HepG2 (cell line): ENCODE data around the gene RIPOR3. TPM values are rescaled to one million over a fixed set of nuclear protein-coding genes. Genes with fewer than 3 reads are reported as not detected.

ENCODE experiments used
- ATAC-seq: fragments of 200-7000 bp; cut with Tn5 transposase; 3 replicates; pipeline ENCODE4 v1.9.1; 2020; ENCODE audit warnings: mild to moderate bottlenecking, moderate library complexity
- BruUV-seq: library from RNA; stranded (reverse); fragments of 400-500 nt; replicated peaks from 2 replicates; lab custom pipeline; 2021; lab: Mats Ljungman, UMichigan
- CTCF ChIA-PET: fragments of 300-600 bp; formaldehyde crosslinking; extraction: SDS; loops from one replicate; lab custom pipeline; 2021; ENCODE audit warnings: low total read pairs, inconsistent platforms, low intra/inter-chr PET ratio; lab: Yijun Ruan, JAX
- POLR2A ChIA-PET: fragments of 350-600 bp; sonication (Branson Sonifier 250); formaldehyde crosslinking; loops from one replicate; lab custom pipeline; 2020; ENCODE audit warnings: antibody characterized with exemption, inconsistent platforms; lab: Yijun Ruan, JAX
- DNase-seq: peaks from one replicate; pipeline ENCODE4 v3.0.0-alpha.2; 2015; ENCODE audit warnings: low spot score
- FAIRE-seq: peaks from 3 replicates; lab custom pipeline; 2011; peaks lifted over from hg19 to GRCh38; lab: Jason Lieb, UNC
- H2AFZ ChIP-seq: one replicate; pipeline ENCODE4 v1.6.1; 2011; ENCODE audit warnings: low read length, inconsistent platforms
- H3K27ac ChIP-seq: fragments of 300-600 bp; 3 replicates; pipeline ENCODE4 v1.8.0; 2011; ENCODE audit warnings: mixed run types, mild to moderate bottlenecking, mixed read lengths, low read length, inconsistent platforms; ENCODE audit not compliant: insufficient read depth; ENCODE audit errors: extremely low read length
- H3K27me3 ChIP-seq, 2 experiments: fragments of 200-600 bp in 1 of 2; 2 replicates in 1 of 2; 3 replicates in 1 of 2; pipeline versions ENCODE4 v1.6.0 to v1.8.0; 2011; ENCODE audit warnings: low read length in 2 of 2, mild to moderate bottlenecking in 2 of 2, moderate library complexity in 2 of 2, inconsistent platforms in 1 of 2; ENCODE audit not compliant: insufficient read depth in 2 of 2, control insufficient read depth in 1 of 2
- H3K36me3 ChIP-seq, 2 experiments: fragments of 200-600 bp in 1 of 2; replicated peaks in 1 of 2; 2 replicates in 1 of 2; 3 replicates in 1 of 2; pipeline versions ENCODE4 v1.5.1 to v1.8.0; 2011; ENCODE audit warnings: low read length in 2 of 2, inconsistent platforms in 1 of 2; ENCODE audit not compliant: insufficient read depth in 2 of 2, control insufficient read depth in 1 of 2
- H3K4me1 ChIP-seq: 2 replicates; pipeline ENCODE4 v1.5.1; 2012; ENCODE audit warnings: low read length, inconsistent platforms; ENCODE audit not compliant: insufficient read depth
- H3K4me2 ChIP-seq: 2 replicates; pipeline ENCODE4 v1.6.0; 2011; ENCODE audit warnings: low read depth, low read length, inconsistent platforms
- H3K4me3 ChIP-seq, 3 experiments: fragments of 200-600 bp in 1 of 3; sonication (generic), shearing (Covaris generic) in 1 of 3; replicated peaks in 1 of 3; 2 replicates each; pipeline ENCODE4 v1.5.1; 2011 to 2016; ENCODE audit warnings: low read length in 3 of 3, inconsistent platforms in 2 of 3, low read depth in 2 of 3, mild to moderate bottlenecking in 2 of 3, control low read depth in 1 of 3, mixed read lengths in 1 of 3; ENCODE audit not compliant: insufficient read depth in 1 of 3
- H3K79me2 ChIP-seq: one replicate; pipeline ENCODE4 v1.6.1; 2011; ENCODE audit warnings: low read length, inconsistent platforms; ENCODE audit not compliant: insufficient read depth
- H3K9ac ChIP-seq: 2 replicates; pipeline ENCODE4 v1.6.0; 2011; ENCODE audit warnings: mild to moderate bottlenecking, low read depth, low read length, inconsistent platforms; ENCODE audit not compliant: insufficient read depth
- H3K9me3 ChIP-seq: 2 replicates; pipeline ENCODE4 v1.5.1; 2012; ENCODE audit warnings: mild to moderate bottlenecking, low read length
- H4K20me1 ChIP-seq: 2 replicates; pipeline ENCODE4 v1.6.0; 2011; ENCODE audit warnings: inconsistent platforms, mild to moderate bottlenecking, low read length, moderate library complexity; ENCODE audit not compliant: insufficient read depth
- CERS6 ChIP-seq: sonication (generic); formaldehyde crosslinking; IDR thresholded peaks from 2 replicates; pipeline ENCODE4 v1.5.0; 2020; ENCODE audit warnings: missing genetic modification reagents
- CREB1 ChIP-seq, 2 experiments: fragments of 450-650 bp in 1 of 2; IDR thresholded peaks; 2 replicates each; pipeline ENCODE4 v1.6.1; 2016 to 2017; ENCODE audit warnings: control low read depth in 1 of 2, mild to moderate bottlenecking in 1 of 2, missing compliant biosample characterization in 1 of 2, missing genetic modification characterization in 1 of 2
- HOMEZ ChIP-seq: IDR thresholded peaks from 2 replicates; pipeline ENCODE4 v1.6.1; 2016; ENCODE audit warnings: low read depth
- SKI ChIP-seq: fragments of 450-650 bp; IDR thresholded peaks from one replicate; pipeline ENCODE4 v1.6.1; 2018; ENCODE audit warnings: mild to moderate bottlenecking; ENCODE audit not compliant: partially characterized antibody
- TSC22D2 ChIP-seq: sonication (generic); formaldehyde crosslinking; IDR thresholded peaks from 2 replicates; pipeline ENCODE4 v1.5.1; 2020; ENCODE audit warnings: missing genetic modification reagents, mild to moderate bottlenecking, borderline replicate concordance
- WGBS: methylation state at CpG from one replicate; pipeline ENCODE4 v1.1.6; 2017; ENCODE audit warnings: low lambda C conversion rate; 5-methylcytosine and 5-hydroxymethylcytosine counted together
- in situ Hi-C: cut with HindIII; loops from 2 replicates; pipeline ENCODE4 v1.10.0; 2017; ENCODE audit warnings: low pct_unique_long_range_greater_than_20kb; ENCODE audit not compliant: extremely low pct_ligation_motif_present
- intact Hi-C: fragments of 100-400 bp; cut with micrococcal nuclease; formaldehyde crosslinking; loops from one replicate; pipeline ENCODE4 v1.10.0; 2022; ENCODE audit not compliant: unreplicated experiment
- polyA plus RNA-seq, 8 experiments: library from polyadenylated mRNA; depleted of rRNA in 3 of 8; stranded (reverse) in 7 of 8; unstranded in 1 of 8; fragments of >200 nt; fragmentation: Illumina TruSeq in 4 of 8; extraction: Trizol in 4 of 8; gene quantifications; 2 replicates each; pipeline versions ENCODE4 v1.2.1 to v1.2.3, GENCODE V29; 2011 to 2016; ENCODE audit warnings: low read depth in 4 of 8, missing spikeins in 1 of 8, mixed read lengths in 1 of 8; ENCODE audit not compliant: insufficient read depth in 1 of 8
- total RNA-seq, 5 experiments: library from RNA; depleted of rRNA; stranded (reverse); fragments of >200 nt; fragmentation: Illumina TruSeq; extraction: Trizol; gene quantifications; 2 replicates each; pipeline ENCODE4 v1.2.3, GENCODE V29; 2016; ENCODE audit warnings: low read depth in 1 of 5

RIPOR3 gene
- total and polyA plus RNA-seq, 2 of the 13 experiments (the other 11 are each of a cell fraction or from before 2014, with no cell fraction given) = 0.18 TPM; not detected in 1

GRCh38 chr20:50607850-50608749, 83.2 kb downstream of the RIPOR3 start:
- no TSS peak for BruUV-seq
- Histone ChIP-seq H3K4me3 (no peak overlapping the region), H3K9me3 (no peaks in the 10 kb centered on the region), H4K20me1 (no peaks in the 10 kb centered on the region), H3K79me2 (no peaks in the 10 kb centered on the region), H3K4me1 (no peaks in the 10 kb centered on the region; the same call in 1 of the 2 replicates), H3K4me2 (no peak overlapping the region), H3K36me3 (no peaks in the 10 kb centered on the region), H3K27me3 (peaks cover 9 to 14% of the 10 kb centered on the region in 2 experiments; a peak in 2 of 5 replicates), H2AFZ (no peak overlapping the region), H3K9ac (no peak overlapping the region), H3K27ac (no peak overlapping the region)
- ATAC-seq (peak; percentile 32), FAIRE-seq (no peak), DNase-seq (no peak)
- ChIA-PET POLR2A (no interaction called here), CTCF (no interaction called here)
- intact Hi-C loops = no loop called here
- TF ChIP-seq SKI = no peak
- TF ChIP-seq CREB1 (IDR thresholded peaks at IDR 0.05) = 0 out of 2 replicates have a peak, but pooled peaks have one; percentile 20
- no peak for TF ChIP-seq CREB1 (CRISPR knock-in tag; IDR thresholded peaks at IDR 0.05)
- no peak for TF ChIP-seq CERS6 (CRISPR knock-in tag)
- TF ChIP-seq TSC22D2 (CRISPR knock-in tag) = no peak
- no peak for TF ChIP-seq HOMEZ (CRISPR knock-in tag)
- 56% methylated on average over 28 of the region's 32 CpGs for WGBS
- in situ Hi-C loops = no loop called here
